ENCODE measurements around the gene RAB22A. TPM values are rescaled to one million over a fixed set of nuclear protein-coding genes. Genes with fewer than 3 reads are reported as not detected.

RAB22A gene
- total and polyA plus RNA-seq, 7 donors: 8.0 to 21.6 (median 17.6) TPM

DNA sequence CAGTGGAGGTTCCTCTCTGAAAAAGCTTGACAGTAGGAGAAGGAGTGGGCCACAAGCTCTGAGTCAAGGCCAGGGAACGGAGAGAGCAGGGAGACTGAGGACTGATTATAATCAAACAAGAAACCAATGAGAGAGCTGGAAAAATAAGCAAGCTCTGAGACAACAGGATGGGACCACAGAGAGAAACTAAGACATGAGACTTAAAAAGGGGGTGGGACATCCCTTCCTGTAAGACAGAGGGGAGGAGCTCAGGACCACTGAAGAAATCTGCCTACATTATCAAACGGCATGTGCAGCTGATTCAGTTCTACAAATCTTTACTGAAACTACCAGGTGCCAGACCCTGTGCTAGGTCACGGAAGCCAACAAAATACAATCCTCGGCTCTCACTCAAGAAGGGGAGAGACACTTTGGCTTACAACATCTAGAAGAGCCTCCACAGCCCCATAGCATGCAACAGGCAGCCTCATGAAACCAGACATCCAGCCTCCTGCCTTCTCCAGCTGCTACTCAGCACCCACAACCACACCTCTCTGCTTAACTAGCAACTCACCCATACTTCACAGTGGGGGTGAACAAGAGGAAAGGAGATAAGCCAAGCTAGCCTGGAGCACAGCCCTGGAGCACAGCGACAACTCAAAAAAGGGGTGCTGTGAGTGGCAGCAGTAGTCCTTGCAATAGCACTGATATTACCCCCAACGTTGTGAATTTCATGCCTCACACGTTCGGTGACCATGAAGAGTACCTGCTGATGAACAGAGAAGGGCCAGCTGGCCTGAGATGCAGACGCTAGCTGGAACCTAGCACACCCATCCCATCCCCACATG, 41.9 kb upstream of the RAB22A start:
- Histone ChIP-seq H3K27me3 (no peaks in the 10 kb centered on the region), H3K36me3 (peaks cover 0 to 73% (median 19%) of the 10 kb centered on the region in 4 donors), H3K4me3 (no peak overlapping the region), H3K9me3 (no peaks in the 10 kb centered on the region), H3K4me1 (peaks cover 0 to 11% (median 7%) of the 10 kb centered on the region in 4 donors), H3K27ac (no peak overlapping the region)
- intact Hi-C loops (cut with DNase I): no loop called here
- TF ChIP-seq, protein P1, sequence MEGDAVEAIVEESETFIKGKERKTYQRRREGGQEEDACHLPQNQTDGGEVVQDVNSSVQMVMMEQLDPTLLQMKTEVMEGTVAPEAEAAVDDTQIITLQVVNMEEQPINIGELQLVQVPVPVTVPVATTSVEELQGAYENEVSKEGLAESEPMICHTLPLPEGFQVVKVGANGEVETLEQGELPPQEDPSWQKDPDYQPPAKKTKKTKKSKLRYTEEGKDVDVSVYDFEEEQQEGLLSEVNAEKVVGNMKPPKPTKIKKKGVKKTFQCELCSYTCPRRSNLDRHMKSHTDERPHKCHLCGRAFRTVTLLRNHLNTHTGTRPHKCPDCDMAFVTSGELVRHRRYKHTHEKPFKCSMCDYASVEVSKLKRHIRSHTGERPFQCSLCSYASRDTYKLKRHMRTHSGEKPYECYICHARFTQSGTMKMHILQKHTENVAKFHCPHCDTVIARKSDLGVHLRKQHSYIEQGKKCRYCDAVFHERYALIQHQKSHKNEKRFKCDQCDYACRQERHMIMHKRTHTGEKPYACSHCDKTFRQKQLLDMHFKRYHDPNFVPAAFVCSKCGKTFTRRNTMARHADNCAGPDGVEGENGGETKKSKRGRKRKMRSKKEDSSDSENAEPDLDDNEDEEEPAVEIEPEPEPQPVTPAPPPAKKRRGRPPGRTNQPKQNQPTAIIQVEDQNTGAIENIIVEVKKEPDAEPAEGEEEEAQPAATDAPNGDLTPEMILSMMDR (IDR thresholded peaks at IDR 0.05): no peak
- TF ChIP-seq POLR2AphosphoS5 (IDR thresholded peaks at IDR 0.05) (no peak), POLR2A (IDR thresholded peaks at IDR 0.05) (no peak), EP300 (IDR thresholded peaks at IDR 0.05) (no peak)
- WGBS, 2 donors: 78 to 92% methylated on average over 9 of the region's 9 CpGs
- DNase-seq: no peak

DNA sequence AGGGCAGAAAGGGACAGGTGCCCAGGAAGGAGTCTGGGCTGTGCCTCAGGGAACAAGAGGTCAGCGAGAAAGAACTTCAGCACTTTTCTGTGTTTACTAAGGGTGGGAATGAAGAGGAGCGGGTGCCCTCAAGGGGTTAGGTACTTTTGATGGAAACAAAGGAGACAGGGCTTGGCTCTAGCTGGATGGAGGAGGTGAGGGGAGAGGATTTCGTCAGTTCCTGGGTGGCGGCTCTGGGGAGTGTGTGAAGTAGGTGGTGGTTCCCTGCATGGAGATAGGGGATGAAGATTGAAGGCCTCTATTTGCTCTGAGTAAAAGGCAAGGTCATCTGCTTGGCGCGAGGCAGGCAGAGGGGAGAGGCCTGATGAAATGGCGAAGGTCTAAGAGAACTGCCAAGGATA, 41.1 kb upstream of the RAB22A start:
- no peak for DNase-seq
- intact Hi-C loops (cut with DNase I): no loop called here
- peaks cover 0 to 65% (median 16%) of the 10 kb centered on the region in 4 donors for H3K36me3 ChIP-seq
- H3K27me3 ChIP-seq: no peaks in the 10 kb centered on the region
- no peak overlapping the region for H3K4me3 ChIP-seq
- no peaks in the 10 kb centered on the region for H3K9me3 ChIP-seq
- peaks cover 0 to 13% (median 7%) of the 10 kb centered on the region in 4 donors for H3K4me1 ChIP-seq
- WGBS, 2 donors: 24 to 77% methylated on average over 7 of the region's 7 CpGs
- TF ChIP-seq POLR2A (IDR thresholded peaks at IDR 0.05): no peak
- TF ChIP-seq, protein P1 (IDR thresholded peaks at IDR 0.05): no peak
- TF ChIP-seq EP300 (IDR thresholded peaks at IDR 0.05): no peak
- TF ChIP-seq POLR2AphosphoS5 (IDR thresholded peaks at IDR 0.05): no peak
- no peak overlapping the region for H3K27ac ChIP-seq

- TF ChIP-seq EP300 (IDR thresholded peaks at IDR 0.05) (no peak), POLR2A (IDR thresholded peaks at IDR 0.05) (no peak)
- TF ChIP-seq, protein P1 (IDR thresholded peaks at IDR 0.05): no peak
- intact Hi-C loops (cut with DNase I): no loop called here
- no peak for DNase-seq
- Histone ChIP-seq H3K9me3 (no peaks in the 10 kb centered on the region), H3K27me3 (no peaks in the 10 kb centered on the region), H3K36me3 (peaks cover 0 to 58% (median 13%) of the 10 kb centered on the region in 4 donors), H3K27ac (no peak overlapping the region), H3K4me3 (no peak overlapping the region), H3K4me1 (peaks cover 0 to 13% (median 7%) of the 10 kb centered on the region in 4 donors)
- WGBS, 2 donors: 74 to 80% methylated on average over 13 of the region's 13 CpGs
These were observed 40.4 kb upstream of the RAB22A start for GRCh38 chr20:58268936-58269619.

GRCh38 chr20:58271606-58272351, 37.7 kb upstream of the RAB22A start:
- 81 to 91% methylated on average over 9 of the region's 9 CpGs for WGBS, 2 donors
- H3K36me3 ChIP-seq: peaks cover 0 to 35% (median 6%) of the 10 kb centered on the region in 4 donors

More at GRCh38 chr20:58271606-58272351, 37.7 kb upstream of the RAB22A start:
- Histone ChIP-seq H3K27me3 (no peaks in the 10 kb centered on the region), H3K9me3 (no peaks in the 10 kb centered on the region), H3K4me1 (peaks cover 0 to 13% (median 7%) of the 10 kb centered on the region in 4 donors), H3K27ac (no peak overlapping the region), H3K4me3 (no peak overlapping the region)
- DNase-seq: no peak
- TF ChIP-seq, protein P1 (IDR thresholded peaks at IDR 0.05): no peak
- no peak for TF ChIP-seq POLR2AphosphoS5 (IDR thresholded peaks at IDR 0.05)
- TF ChIP-seq EP300 (IDR thresholded peaks at IDR 0.05): no peak
- TF ChIP-seq POLR2A (IDR thresholded peaks at IDR 0.05): no peak
- intact Hi-C loops (cut with DNase I): no loop called here

All from sigmoid colon (tissue), 7 donors.